Measurements from ENCODE around the gene HMGN1. TPM values are rescaled to one million over a fixed set of nuclear protein-coding genes. Genes with fewer than 3 reads are reported as not detected.
A peak's percentile ranks its signal among the peaks of the same experiment; 100 is the strongest.

HMGN1 gene
- total RNA-seq, 1 experiment from 2014 or later = 516 TPM

- H4K8ac ChIP-seq (replicated peaks; ENCODE audit: insufficient read length, low read depth, low read length) = no peak within 1 kb of the TSS
- H4K5ac ChIP-seq (ENCODE audit: insufficient read length, low read depth, low read length) = peak within 1 kb of the TSS; percentile 63
- H3K9ac ChIP-seq (ENCODE audit: extremely low read depth, insufficient read length, low read length) = peak within 1 kb of the TSS; percentile 79
- H2AK5ac ChIP-seq (ENCODE audit: insufficient read length, low read length) = no peak within 1 kb of the TSS
- H3K14ac ChIP-seq (ENCODE audit: insufficient read depth, low read length) = peak within 1 kb of the TSS; percentile 97
- H2BK5ac ChIP-seq (ENCODE audit: insufficient read length, low read length) = peak within 1 kb of the TSS; percentile 78
- no CpG with 5 or more reads among the region's 78 CpGs for WGBS (ENCODE audit: extremely low coverage, insufficient read length, low lambda C conversion rate)
- peak; percentile 52 for TF ChIP-seq CTCF (conservative IDR thresholded peaks at IDR 0.05)
- no peak within 1 kb of the TSS for H2BK12ac ChIP-seq (ENCODE audit: insufficient read length, low read depth, low read length)
- H3K79me2 ChIP-seq (ENCODE audit: insufficient read depth, low read length) = peaks cover 6% of the 10 kb centered on the region; the same call in 1 of the 2 replicates
- peak within 1 kb of the TSS; percentile 99 to 100 (median 99) for H3K27ac Mint-ChIP-seq
- H2AFZ ChIP-seq (ENCODE audit: low read length) = no peak within 1 kb of the TSS
- peak within 1 kb of the TSS; percentile 80 for H3K27ac ChIP-seq (ENCODE audit: insufficient read length, low read depth, low read length)
- peak within 1 kb of the TSS; percentile 64 for H4K91ac ChIP-seq (ENCODE audit: insufficient read length, low read depth, low read length)
- H3K23me2 ChIP-seq (ENCODE audit: insufficient read length, low read depth, low read length, poor library complexity, severe bottlenecking) = peaks cover 8% of the 10 kb centered on the region
- no peaks in the 10 kb centered on the region for H3K27me3 Mint-ChIP-seq (ENCODE audit: low read depth)
- H4K20me1 ChIP-seq (ENCODE audit: control insufficient read depth, insufficient read depth, insufficient read length) = no peaks in the 10 kb centered on the region
- peak within 1 kb of the TSS; percentile 91 for H2BK120ac ChIP-seq (ENCODE audit: low read depth, low read length, poor library complexity, severe bottlenecking)
- no peak within 1 kb of the TSS for H2BK20ac ChIP-seq (ENCODE audit: low read depth, low read length, poor library complexity, severe bottlenecking)
- H3T11ph ChIP-seq (ENCODE audit: low read length) = no peak within 1 kb of the TSS
- no peak within 1 kb of the TSS for H3K56ac ChIP-seq (ENCODE audit: insufficient read length, low read depth, low read length)
- H2BK15ac ChIP-seq (ENCODE audit: low read depth, low read length) = no peak within 1 kb of the TSS
- peak within 1 kb of the TSS; percentile 97 for H3K4me2 ChIP-seq (ENCODE audit: insufficient read depth, insufficient read length, low read length)
- H3K9me3 ChIP-seq (ENCODE audit: control insufficient read depth, low read depth, low read length) = no peaks in the 10 kb centered on the region
- peaks cover 15 to 20% of the 10 kb centered on the region in 2 experiments for H3K4me1 Mint-ChIP-seq
- H3K4me1 ChIP-seq (ENCODE audit: insufficient read depth, low read length) = no peaks in the 10 kb centered on the region
- DNase-seq = peak; percentile 78
- H3K36me3 Mint-ChIP-seq (ENCODE audit: insufficient read depth in 1 of 3, low read depth in 3 of 3) = peaks cover 20 to 36% (median 32%) of the 10 kb centered on the region in 3 experiments
- H3K79me1 ChIP-seq (ENCODE audit: insufficient read depth, low read depth, low read length, poor library complexity, severe bottlenecking) = no peaks in the 10 kb centered on the region
- peak within 1 kb of the TSS; percentile 96 for H3K18ac ChIP-seq (ENCODE audit: insufficient read length, low read depth, low read length)
- peaks cover 0 to 4% of the 10 kb centered on the region in 2 experiments; a peak in 2 of 5 replicates for H3K9me3 Mint-ChIP-seq
- H3K4ac ChIP-seq (ENCODE audit: low read depth, low read length) = peak within 1 kb of the TSS; percentile 55
- H3K23ac ChIP-seq (ENCODE audit: insufficient read length, low read depth, low read length) = no peak within 1 kb of the TSS
- H3K4me3 Mint-ChIP-seq = peak within 1 kb of the TSS; percentile 82 to 93
- H3K27me3 ChIP-seq (ENCODE audit: insufficient read depth, low read length) = no peaks in the 10 kb centered on the region
Observed at GRCh38 chr21:39313571-39314142, 35.2 kb downstream of the HMGN1 start, which contains the start of gene BRWD1. Gene BRWD1 (minus strand): TSS chr21:39313632. CDS start chr21:39313491, 141 bp downstream.

Measured in H9 (cell line).